HG02571 (cell line): Measurements from ENCODE around the gene TTLL5.

Experiments
- ATAC-seq: cut with Tn5 transposase; IDR thresholded peaks from one replicate; pipeline ENCODE4 v1.9.1; 2021; ENCODE audit warnings: mild to moderate bottlenecking, moderate library complexity; ENCODE audit not compliant: unreplicated experiment

The TTLL5 gene

GRCh38 chr14:75939200-75939599 lies 278.2 kb downstream of the TTLL5 start:
- ATAC-seq = no peak

GRCh38 chr14:75941030-75941429 lies 280.0 kb downstream of the TTLL5 start:
- no peak for ATAC-seq

GRCh38 chr14:75944607-75945241 lies 283.7 kb downstream of the TTLL5 start:
- ATAC-seq = no peak

GRCh38 chr14:75946785-75947184 lies 285.7 kb downstream of the TTLL5 start:
- ATAC-seq = no peak

- ATAC-seq = no peak
Measured at GRCh38 chr14:75952489-75952888, 291.4 kb downstream of the TTLL5 start.

- no peak for ATAC-seq
Measured at GRCh38 chr14:75959031-75959430, 298.0 kb downstream of the TTLL5 start.

- ATAC-seq = peak; percentile 53
Measured at GRCh38 chr14:75960231-75960630, 299.2 kb downstream of the TTLL5 start.

GRCh38 chr14:75961662-75962061 lies 300.6 kb downstream of the TTLL5 start:
- ATAC-seq = no peak

GRCh38 chr14:75967866-75968265 lies 306.8 kb downstream of the TTLL5 start:
- no peak for ATAC-seq

- no peak for ATAC-seq
Measured at GRCh38 chr14:75968456-75968855, 307.4 kb downstream of the TTLL5 start.

- no peak for ATAC-seq
Measured at GRCh38 chr14:75969126-75969525, 308.1 kb downstream of the TTLL5 start.

GRCh38 chr14:75969891-75970290 lies 308.8 kb downstream of the TTLL5 start:
- no peak for ATAC-seq

- no peak for ATAC-seq
Measured at GRCh38 chr14:75970989-75971388, 309.9 kb downstream of the TTLL5 start.

GRCh38 chr14:75971509-75971908 lies 310.5 kb downstream of the TTLL5 start:
- ATAC-seq = no peak

- no peak for ATAC-seq
Measured at GRCh38 chr14:75972801-75973421, 311.9 kb downstream of the TTLL5 start.

- no peak for ATAC-seq
Measured at GRCh38 chr14:75976826-75977581, 316.0 kb downstream of the TTLL5 start.

- no peak for ATAC-seq
Measured at GRCh38 chr14:75977582-75977943, 316.5 kb downstream of the TTLL5 start.

- no peak for ATAC-seq
Measured at GRCh38 chr14:75978249-75978731, 317.2 kb downstream of the TTLL5 start.

- ATAC-seq = no peak
Measured at GRCh38 chr14:75979071-75979571, 318.1 kb downstream of the TTLL5 start.

GRCh38 chr14:75979648-75980565 lies 318.9 kb downstream of the TTLL5 start:
- ATAC-seq = no peak

- no peak for ATAC-seq
Measured at GRCh38 chr14:75980856-75981255, 319.8 kb downstream of the TTLL5 start.
